GM12873 (cell line): ENCODE data around the gene HUNK.

Experiments
- CTCF ChIP-seq: IDR thresholded peaks from 2 replicates; pipeline ENCODE4 v1.5.1; 2012; ENCODE audit warnings: low read depth, mild to moderate bottlenecking, moderate library complexity, low read length, control low read depth; ENCODE audit not compliant: insufficient read depth; ENCODE audit errors: missing control alignments

Gene HUNK

GRCh38 chr21:31986035-31986856 lies 113.4 kb downstream of the HUNK start:
- TF ChIP-seq CTCF: no peak

GRCh38 chr21:31987696-31988095 lies 114.9 kb downstream of the HUNK start:
- TF ChIP-seq CTCF: no peak

GRCh38 chr21:31988492-31989290 lies 115.9 kb downstream of the HUNK start:
- TF ChIP-seq CTCF: no peak

GRCh38 chr21:31991356-31992331 lies 118.8 kb downstream of the HUNK start:
- peak; percentile 17 for TF ChIP-seq CTCF

GRCh38 chr21:31992391-31992790 lies 119.6 kb downstream of the HUNK start:
- TF ChIP-seq CTCF: no peak

GRCh38 chr21:31993826-31994825 lies 121.3 kb downstream of the HUNK start:
- TF ChIP-seq CTCF: no peak
